HepG2 (cell line): ENCODE results near the gene POLH. TPM values are rescaled to one million over a fixed set of nuclear protein-coding genes. Genes with fewer than 3 reads are reported as not detected.
A peak's percentile ranks its signal among the peaks of the same experiment; 100 is the strongest.

Experiments used
- CBX5 ChIP-seq: sonication (generic); formaldehyde crosslinking; IDR thresholded peaks from 2 replicates; pipeline ENCODE4 v1.4.0; 2020; ENCODE audit warnings: missing genetic modification reagents, borderline replicate concordance
- CC2D1A ChIP-seq: sonication (generic); formaldehyde crosslinking; IDR thresholded peaks from 2 replicates; pipeline ENCODE4 v1.8.1; 2023; ENCODE audit warnings: mild to moderate bottlenecking, missing genetic modification reagents
- MTA1 ChIP-seq: sonication (generic); formaldehyde crosslinking; IDR thresholded peaks from 2 replicates; pipeline ENCODE4 v1.4.0; 2020; ENCODE audit warnings: missing genetic modification reagents, mild to moderate bottlenecking, borderline replicate concordance
- NFATC3 ChIP-seq: sonication (generic); formaldehyde crosslinking; IDR thresholded peaks from 2 replicates; pipeline ENCODE4 v1.5.1; 2020; ENCODE audit warnings: mild to moderate bottlenecking, missing genetic modification reagents
- ZFP82 ChIP-seq: sonication (generic); formaldehyde crosslinking; IDR thresholded peaks from 2 replicates; pipeline ENCODE4 v1.5.1; 2020; ENCODE audit warnings: mild to moderate bottlenecking, missing genetic modification reagents, borderline replicate concordance
- ZIK1 ChIP-seq: sonication (generic); formaldehyde crosslinking; IDR thresholded peaks from 2 replicates; pipeline ENCODE4 v1.5.0; 2020; ENCODE audit warnings: mild to moderate bottlenecking, low read depth, missing genetic modification reagents, borderline replicate concordance
- ZNF234 ChIP-seq: sonication (generic); formaldehyde crosslinking; conservative IDR thresholded peaks from 2 replicates; pipeline ENCODE4 v1.5.1; 2020; ENCODE audit warnings: mild to moderate bottlenecking, missing genetic modification reagents
- ZNF501 ChIP-seq: sonication (generic); formaldehyde crosslinking; IDR thresholded peaks from 2 replicates; pipeline ENCODE4 v1.5.1; 2020; ENCODE audit warnings: mild to moderate bottlenecking, moderate library complexity, missing genetic modification reagents
- ZSCAN30 ChIP-seq: sonication (generic); formaldehyde crosslinking; IDR thresholded peaks from 2 replicates; pipeline ENCODE4 v1.5.0; 2020; ENCODE audit warnings: mild to moderate bottlenecking, missing genetic modification reagents
- polyA plus RNA-seq, 8 experiments: library from polyadenylated mRNA; depleted of rRNA in 3 of 8; stranded (reverse) in 7 of 8; unstranded in 1 of 8; fragments of >200 nt; fragmentation: Illumina TruSeq in 4 of 8; extraction: Trizol in 4 of 8; gene quantifications; 2 replicates each; pipeline versions ENCODE4 v1.2.1 to v1.2.3, GENCODE V29; 2011 to 2016; ENCODE audit warnings: low read depth in 4 of 8, missing spikeins in 1 of 8, mixed read lengths in 1 of 8; ENCODE audit not compliant: insufficient read depth in 1 of 8
- total RNA-seq, 5 experiments: library from RNA; depleted of rRNA; stranded (reverse); fragments of >200 nt; fragmentation: Illumina TruSeq; extraction: Trizol; gene quantifications; 2 replicates each; pipeline ENCODE4 v1.2.3, GENCODE V29; 2016; ENCODE audit warnings: low read depth in 1 of 5
- TF ChIP-seq, protein P1 (sequence below): IDR thresholded peaks from 2 replicates; pipeline ENCODE4 v1.6.1; 2016; ENCODE audit warnings: missing biosample characterization, missing genetic modification reagents, low read depth
- TF ChIP-seq, protein P2 (sequence below): sonication (generic); formaldehyde crosslinking; IDR thresholded peaks from 2 replicates; pipeline ENCODE4 v1.5.0; 2020; ENCODE audit warnings: mild to moderate bottlenecking, missing genetic modification reagents
- TF ChIP-seq, protein P3 (sequence below): sonication (generic); formaldehyde crosslinking; conservative IDR thresholded peaks from 2 replicates; pipeline ENCODE4 v1.4.0; 2020; ENCODE audit warnings: missing genetic modification reagents
- TF ChIP-seq, protein P4 (sequence below): sonication (generic); formaldehyde crosslinking; IDR thresholded peaks from 2 replicates; pipeline ENCODE4 v1.5.0; 2020; ENCODE audit warnings: missing genetic modification reagents
- TF ChIP-seq, protein P5 (sequence below): sonication (generic); formaldehyde crosslinking; IDR thresholded peaks from 2 replicates; pipeline ENCODE4 v1.9.0; 2021; ENCODE audit warnings: missing genetic modification reagents, mild to moderate bottlenecking, borderline replicate concordance
- TF ChIP-seq, protein P6 (sequence below): fragments of 450-650 bp; IDR thresholded peaks from 2 replicates; pipeline ENCODE4 v1.6.1; 2017; ENCODE audit warnings: mild to moderate bottlenecking

The POLH gene
- total and polyA plus RNA-seq, 2 of the 13 experiments (the other 11 are each of a cell fraction or from before 2014, with no cell fraction given) = 11.6 to 25.0 TPM

DNA sequence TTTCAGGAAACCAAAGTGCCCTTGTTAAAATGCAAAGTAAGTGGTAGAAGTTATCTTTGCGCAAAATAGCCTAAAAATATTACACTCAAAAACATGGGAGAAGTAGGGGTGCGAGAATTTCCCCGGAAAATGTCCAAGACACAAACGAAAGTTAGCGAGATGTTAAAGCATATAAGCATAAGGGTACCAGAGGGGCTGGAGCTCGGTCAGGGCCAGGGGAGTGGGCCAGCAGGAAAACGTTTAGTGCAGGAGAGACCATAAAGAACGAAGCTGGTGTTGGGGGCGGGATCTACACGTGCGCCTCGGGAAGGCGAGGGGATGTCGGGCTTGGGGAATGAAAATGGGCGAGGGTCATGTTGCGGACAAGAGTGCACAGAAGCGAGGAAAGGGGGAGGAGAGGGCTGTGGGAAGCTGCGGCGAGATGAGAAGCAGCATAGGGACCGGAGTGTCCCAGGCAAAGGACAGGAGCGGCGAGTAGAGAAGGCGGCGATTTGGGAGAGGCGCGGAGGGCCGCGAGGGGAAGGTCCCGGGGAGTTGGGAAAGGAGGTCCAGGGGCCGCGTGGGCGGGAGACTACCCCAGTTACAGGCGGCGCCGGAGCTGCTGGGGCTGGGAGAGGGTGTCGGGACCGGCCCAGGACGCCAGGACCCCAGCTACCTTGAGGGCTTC lies 747 bp upstream of the POLH start (continued):
- peak; percentile 69; the same call in 1 of the 2 replicates for TF ChIP-seq ZFP82 (CRISPR knock-in tag)
- TF ChIP-seq ZNF234 = no peak
- TF ChIP-seq, protein P1, sequence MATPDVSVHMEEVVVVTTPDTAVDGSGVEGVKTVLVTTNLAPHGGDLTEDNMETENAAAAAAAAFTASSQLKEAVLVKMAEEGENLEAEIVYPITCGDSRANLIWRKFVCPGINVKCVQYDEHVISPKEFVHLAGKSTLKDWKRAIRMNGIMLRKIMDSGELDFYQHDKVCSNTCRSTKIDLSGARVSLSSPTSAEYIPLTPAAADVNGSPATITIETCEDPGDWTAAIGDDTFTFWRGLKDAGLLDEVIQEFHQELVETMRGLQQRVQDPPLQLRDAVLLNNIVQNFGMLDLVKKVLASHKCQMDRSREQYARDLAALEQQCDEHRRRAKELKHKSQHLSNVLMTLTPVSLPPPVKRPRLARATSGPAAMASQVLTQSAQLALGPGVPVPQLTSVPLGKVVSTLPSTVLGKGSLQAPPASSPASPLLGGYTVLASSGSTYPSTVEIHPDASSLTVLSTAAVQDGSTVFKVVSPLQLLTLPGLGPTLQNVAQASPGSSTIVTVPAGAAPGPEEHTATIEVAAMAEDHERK = no peak
- TF ChIP-seq CC2D1A = no peak
- TF ChIP-seq, protein P2, sequence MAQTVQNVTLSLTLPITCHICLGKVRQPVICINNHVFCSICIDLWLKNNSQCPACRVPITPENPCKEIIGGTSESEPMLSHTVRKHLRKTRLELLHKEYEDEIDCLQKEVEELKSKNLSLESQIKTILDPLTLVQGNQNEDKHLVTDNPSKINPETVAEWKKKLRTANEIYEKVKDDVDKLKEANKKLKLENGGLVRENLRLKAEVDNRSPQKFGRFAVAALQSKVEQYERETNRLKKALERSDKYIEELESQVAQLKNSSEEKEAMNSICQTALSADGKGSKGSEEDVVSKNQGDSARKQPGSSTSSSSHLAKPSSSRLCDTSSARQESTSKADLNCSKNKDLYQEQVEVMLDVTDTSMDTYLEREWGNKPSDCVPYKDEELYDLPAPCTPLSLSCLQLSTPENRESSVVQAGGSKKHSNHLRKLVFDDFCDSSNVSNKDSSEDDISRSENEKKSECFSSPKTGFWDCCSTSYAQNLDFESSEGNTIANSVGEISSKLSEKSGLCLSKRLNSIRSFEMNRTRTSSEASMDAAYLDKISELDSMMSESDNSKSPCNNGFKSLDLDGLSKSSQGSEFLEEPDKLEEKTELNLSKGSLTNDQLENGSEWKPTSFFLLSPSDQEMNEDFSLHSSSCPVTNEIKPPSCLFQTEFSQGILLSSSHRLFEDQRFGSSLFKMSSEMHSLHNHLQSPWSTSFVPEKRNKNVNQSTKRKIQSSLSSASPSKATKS (CRISPR knock-in tag) = no peak
- TF ChIP-seq CBX5 (CRISPR knock-in tag) = no peak
- no peak for TF ChIP-seq NFATC3 (CRISPR knock-in tag)
- TF ChIP-seq, protein P3, sequence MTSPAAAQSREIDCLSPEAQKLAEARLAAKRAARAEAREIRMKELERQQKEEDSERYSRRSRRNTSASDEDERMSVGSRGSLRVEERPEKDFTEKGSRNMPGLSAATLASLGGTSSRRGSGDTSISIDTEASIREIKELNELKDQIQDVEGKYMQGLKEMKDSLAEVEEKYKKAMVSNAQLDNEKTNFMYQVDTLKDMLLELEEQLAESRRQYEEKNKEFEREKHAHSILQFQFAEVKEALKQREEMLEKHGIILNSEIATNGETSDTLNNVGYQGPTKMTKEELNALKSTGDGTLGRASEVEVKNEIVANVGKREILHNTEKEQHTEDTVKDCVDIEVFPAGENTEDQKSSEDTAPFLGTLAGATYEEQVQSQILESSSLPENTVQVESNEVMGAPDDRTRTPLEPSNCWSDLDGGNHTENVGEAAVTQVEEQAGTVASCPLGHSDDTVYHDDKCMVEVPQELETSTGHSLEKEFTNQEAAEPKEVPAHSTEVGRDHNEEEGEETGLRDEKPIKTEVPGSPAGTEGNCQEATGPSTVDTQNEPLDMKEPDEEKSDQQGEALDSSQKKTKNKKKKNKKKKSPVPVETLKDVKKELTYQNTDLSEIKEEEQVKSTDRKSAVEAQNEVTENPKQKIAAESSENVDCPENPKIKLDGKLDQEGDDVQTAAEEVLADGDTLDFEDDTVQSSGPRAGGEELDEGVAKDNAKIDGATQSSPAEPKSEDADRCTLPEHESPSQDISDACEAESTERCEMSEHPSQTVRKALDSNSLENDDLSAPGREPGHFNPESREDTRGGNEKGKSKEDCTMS (CRISPR knock-in tag) = no peak
- TF ChIP-seq ZSCAN30 (CRISPR knock-in tag) = peak; percentile 80; the same call in 1 of the 2 replicates
- TF ChIP-seq, protein P4, sequence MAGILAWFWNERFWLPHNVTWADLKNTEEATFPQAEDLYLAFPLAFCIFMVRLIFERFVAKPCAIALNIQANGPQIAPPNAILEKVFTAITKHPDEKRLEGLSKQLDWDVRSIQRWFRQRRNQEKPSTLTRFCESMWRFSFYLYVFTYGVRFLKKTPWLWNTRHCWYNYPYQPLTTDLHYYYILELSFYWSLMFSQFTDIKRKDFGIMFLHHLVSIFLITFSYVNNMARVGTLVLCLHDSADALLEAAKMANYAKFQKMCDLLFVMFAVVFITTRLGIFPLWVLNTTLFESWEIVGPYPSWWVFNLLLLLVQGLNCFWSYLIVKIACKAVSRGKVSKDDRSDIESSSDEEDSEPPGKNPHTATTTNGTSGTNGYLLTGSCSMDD (CRISPR knock-in tag) = no peak
- TF ChIP-seq ZNF501 (CRISPR knock-in tag) = 0 out of 2 replicates have a peak, but pooled peaks have one; percentile 31
- TF ChIP-seq, protein P5, sequence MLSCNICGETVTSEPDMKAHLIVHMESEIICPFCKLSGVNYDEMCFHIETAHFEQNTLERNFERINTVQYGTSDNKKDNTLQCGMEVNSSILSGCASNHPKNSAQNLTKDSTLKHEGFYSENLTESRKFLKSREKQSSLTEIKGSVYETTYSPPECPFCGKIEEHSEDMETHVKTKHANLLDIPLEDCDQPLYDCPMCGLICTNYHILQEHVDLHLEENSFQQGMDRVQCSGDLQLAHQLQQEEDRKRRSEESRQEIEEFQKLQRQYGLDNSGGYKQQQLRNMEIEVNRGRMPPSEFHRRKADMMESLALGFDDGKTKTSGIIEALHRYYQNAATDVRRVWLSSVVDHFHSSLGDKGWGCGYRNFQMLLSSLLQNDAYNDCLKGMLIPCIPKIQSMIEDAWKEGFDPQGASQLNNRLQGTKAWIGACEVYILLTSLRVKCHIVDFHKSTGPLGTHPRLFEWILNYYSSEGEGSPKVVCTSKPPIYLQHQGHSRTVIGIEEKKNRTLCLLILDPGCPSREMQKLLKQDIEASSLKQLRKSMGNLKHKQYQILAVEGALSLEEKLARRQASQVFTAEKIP = no peak
- TF ChIP-seq ZIK1 (CRISPR knock-in tag) = no peak
- TF ChIP-seq MTA1 (CRISPR knock-in tag) = 0 out of 2 replicates have a peak, but pooled peaks have one; percentile 72
- TF ChIP-seq, protein P6, sequence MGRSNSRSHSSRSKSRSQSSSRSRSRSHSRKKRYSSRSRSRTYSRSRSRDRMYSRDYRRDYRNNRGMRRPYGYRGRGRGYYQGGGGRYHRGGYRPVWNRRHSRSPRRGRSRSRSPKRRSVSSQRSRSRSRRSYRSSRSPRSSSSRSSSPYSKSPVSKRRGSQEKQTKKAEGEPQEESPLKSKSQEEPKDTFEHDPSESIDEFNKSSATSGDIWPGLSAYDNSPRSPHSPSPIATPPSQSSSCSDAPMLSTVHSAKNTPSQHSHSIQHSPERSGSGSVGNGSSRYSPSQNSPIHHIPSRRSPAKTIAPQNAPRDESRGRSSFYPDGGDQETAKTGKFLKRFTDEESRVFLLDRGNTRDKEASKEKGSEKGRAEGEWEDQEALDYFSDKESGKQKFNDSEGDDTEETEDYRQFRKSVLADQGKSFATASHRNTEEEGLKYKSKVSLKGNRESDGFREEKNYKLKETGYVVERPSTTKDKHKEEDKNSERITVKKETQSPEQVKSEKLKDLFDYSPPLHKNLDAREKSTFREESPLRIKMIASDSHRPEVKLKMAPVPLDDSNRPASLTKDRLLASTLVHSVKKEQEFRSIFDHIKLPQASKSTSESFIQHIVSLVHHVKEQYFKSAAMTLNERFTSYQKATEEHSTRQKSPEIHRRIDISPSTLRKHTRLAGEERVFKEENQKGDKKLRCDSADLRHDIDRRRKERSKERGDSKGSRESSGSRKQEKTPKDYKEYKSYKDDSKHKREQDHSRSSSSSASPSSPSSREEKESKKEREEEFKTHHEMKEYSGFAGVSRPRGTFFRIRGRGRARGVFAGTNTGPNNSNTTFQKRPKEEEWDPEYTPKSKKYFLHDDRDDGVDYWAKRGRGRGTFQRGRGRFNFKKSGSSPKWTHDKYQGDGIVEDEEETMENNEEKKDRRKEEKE = no peak
